Thyroid gland (tissue), 4 donors: Measurements from ENCODE around the gene RALGDS.

Experiments
- CTCF ChIP-seq, 6 experiments: fragments of 200-600 bp in 3 of 6; fragments of 450-650 bp in 3 of 6; sonication (generic) in 3 of 6; IDR thresholded peaks; one replicate each; pipeline ENCODE4 v1.5.1; 2016 to 2019; ENCODE audit warnings: antibody characterized with exemption in 6 of 6, mild to moderate bottlenecking in 2 of 6, inconsistent platforms in 1 of 6, moderate library complexity in 1 of 6
- POLR2A ChIP-seq, 2 donors: fragments of 450-650 bp; IDR thresholded peaks; one replicate each; pipeline ENCODE4 v1.6.1; 2017; ENCODE audit warnings: antibody characterized with exemption in 2 of 2, mild to moderate bottlenecking in 2 of 2, moderate library complexity in 1 of 2

GRCh38 chr9:133067006-133067405 lies 54.0 kb downstream of the RALGDS start:
- TF ChIP-seq POLR2A (IDR thresholded peaks at IDR 0.05) (no peak), CTCF (IDR thresholded peaks at IDR 0.05) (no peak)
